GM10266 (cell line): ENCODE data around the gene CTSO.

Experiments used
- DNase-seq: peaks from one replicate; pipeline ENCODE4 v3.0.0; 2012; ENCODE audit errors: extremely low spot score
- TF ChIP-seq, protein P1 (sequence below): IDR thresholded peaks from 2 replicates; pipeline ENCODE4 v1.5.1; 2012; ENCODE audit warnings: mild to moderate bottlenecking, low read depth; ENCODE audit not compliant: control insufficient read depth, insufficient read depth; ENCODE audit errors: missing control alignments

CTSO gene

GRCh38 chr4:155954939-155955338, 1.3 kb upstream of the CTSO start:
- TF ChIP-seq, protein P1, sequence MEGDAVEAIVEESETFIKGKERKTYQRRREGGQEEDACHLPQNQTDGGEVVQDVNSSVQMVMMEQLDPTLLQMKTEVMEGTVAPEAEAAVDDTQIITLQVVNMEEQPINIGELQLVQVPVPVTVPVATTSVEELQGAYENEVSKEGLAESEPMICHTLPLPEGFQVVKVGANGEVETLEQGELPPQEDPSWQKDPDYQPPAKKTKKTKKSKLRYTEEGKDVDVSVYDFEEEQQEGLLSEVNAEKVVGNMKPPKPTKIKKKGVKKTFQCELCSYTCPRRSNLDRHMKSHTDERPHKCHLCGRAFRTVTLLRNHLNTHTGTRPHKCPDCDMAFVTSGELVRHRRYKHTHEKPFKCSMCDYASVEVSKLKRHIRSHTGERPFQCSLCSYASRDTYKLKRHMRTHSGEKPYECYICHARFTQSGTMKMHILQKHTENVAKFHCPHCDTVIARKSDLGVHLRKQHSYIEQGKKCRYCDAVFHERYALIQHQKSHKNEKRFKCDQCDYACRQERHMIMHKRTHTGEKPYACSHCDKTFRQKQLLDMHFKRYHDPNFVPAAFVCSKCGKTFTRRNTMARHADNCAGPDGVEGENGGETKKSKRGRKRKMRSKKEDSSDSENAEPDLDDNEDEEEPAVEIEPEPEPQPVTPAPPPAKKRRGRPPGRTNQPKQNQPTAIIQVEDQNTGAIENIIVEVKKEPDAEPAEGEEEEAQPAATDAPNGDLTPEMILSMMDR, result no peak
- DNase-seq, result no peak

DNA sequence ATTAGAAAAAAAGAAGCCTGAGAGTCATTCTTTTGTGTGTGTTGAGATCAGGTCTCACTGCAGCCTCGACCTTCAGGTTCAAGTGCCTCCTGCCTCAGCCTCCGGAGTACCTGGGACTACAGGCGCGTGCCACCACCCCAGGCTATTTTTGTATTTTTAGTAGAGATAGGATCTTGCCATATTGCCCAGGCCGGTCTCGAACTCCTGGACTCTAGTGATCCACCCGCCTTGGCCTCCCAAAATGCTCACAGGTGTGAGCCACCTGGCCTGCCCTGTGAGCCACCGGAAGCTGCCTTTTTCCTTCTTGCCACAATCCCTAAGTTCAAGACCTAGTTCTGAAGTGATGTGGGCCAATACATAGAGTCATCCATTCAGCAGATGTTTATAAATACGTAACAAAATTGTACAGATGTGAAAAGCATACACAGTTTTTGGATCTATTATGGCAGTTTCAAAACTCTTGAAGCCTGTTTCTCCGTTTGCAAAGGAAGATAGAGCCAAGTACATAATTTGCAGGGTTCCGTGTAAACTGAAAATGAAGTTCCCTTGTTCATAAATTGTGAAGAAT, 536 bp upstream of the CTSO start:
- no peak for DNase-seq
- TF ChIP-seq, protein P1, result no peak

DNA sequence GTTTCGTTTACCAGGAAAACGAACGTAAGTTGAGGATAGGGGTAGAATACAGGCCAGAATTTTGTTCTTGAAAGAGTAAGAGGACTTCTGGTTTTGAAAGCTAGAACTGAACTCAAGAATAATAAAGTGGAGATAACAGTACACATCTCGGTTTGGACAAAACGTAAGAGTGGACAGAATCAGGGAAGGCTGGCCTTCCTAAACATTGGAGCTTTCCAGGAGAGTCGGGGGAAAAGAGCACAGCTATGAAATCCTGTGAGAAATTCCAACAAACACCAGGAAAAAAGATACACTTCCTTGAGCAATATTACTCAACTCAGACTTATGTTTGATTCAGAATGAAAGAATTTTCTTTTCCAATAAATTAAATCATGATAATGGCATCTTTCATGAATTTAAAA, 1.2 kb downstream of the CTSO start:
- TF ChIP-seq, protein P1, result no peak
- no peak for DNase-seq

DNA sequence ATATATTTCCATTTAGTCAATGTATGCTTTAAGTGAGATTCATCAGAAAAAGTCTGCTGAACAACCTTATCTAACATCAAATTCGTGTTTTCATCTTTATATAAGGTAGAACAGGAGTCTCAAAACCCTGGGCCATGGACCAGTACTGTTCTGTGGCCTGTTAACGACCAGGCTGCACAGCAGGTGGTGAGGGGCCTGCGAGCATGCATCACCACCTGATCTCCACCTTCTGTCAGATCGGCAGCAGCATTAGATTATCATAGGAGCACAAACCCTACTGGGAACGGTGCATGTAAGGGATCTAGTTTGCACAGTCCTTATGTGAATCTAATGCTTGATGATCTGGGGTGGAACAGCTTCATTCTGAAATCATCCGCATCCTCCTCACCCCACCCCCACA, 3.2 kb downstream of the CTSO start:
- TF ChIP-seq, protein P1, result no peak
- no peak for DNase-seq

- DNase-seq, result no peak
- TF ChIP-seq, protein P1, result no peak
Measured at GRCh38 chr4:155948541-155948940, 5.1 kb downstream of the CTSO start.

GRCh38 chr4:155946486-155946885, 7.2 kb downstream of the CTSO start:
- DNase-seq, result no peak

DNA sequence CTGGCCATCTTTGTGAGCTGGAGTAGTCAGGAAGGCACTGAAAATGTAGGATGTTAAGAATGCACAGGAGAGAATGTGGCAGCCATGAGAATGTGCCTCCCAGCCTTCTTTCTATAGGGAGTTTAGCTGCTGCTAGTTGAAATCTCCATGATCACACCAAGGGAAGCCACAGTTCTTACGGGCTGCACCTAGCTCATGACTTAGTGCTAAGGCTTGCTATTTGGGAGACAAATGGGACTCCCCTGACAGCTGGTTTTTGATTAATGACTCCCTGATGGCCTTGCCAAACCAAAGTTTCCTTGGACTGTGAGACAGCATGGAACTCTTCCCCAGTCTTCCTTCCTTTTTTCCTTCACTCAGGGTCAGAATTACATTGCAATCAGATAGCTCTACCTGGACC, 9.2 kb downstream of the CTSO start:
- TF ChIP-seq, protein P1, result no peak
- no peak for DNase-seq

More at GRCh38 chr4:155946486-155946885, 7.2 kb downstream of the CTSO start:
- TF ChIP-seq, protein P1, result no peak
